Ishikawa (cell line): ENCODE results near the gene TSPAN18.

Source experiments
- CEBPB ChIP-seq: IDR thresholded peaks from 2 replicates; pipeline ENCODE4 v1.6.1; 2012
- CREB1 ChIP-seq: IDR thresholded peaks from 2 replicates; pipeline ENCODE4 v1.6.1; 2012; ENCODE audit warnings: low read depth
- EGR1 ChIP-seq: IDR thresholded peaks from 2 replicates; pipeline ENCODE4 v1.6.1; 2012
- EP300 ChIP-seq: IDR thresholded peaks from 2 replicates; pipeline ENCODE4 v1.6.1; 2012; ENCODE audit warnings: borderline replicate concordance
- MAX ChIP-seq: IDR thresholded peaks from 2 replicates; pipeline ENCODE4 v1.6.1; 2012
- NFIC ChIP-seq: IDR thresholded peaks from 2 replicates; pipeline ENCODE4 v1.6.1; 2012
- REST ChIP-seq: IDR thresholded peaks from 2 replicates; pipeline ENCODE4 v1.6.1; 2012; ENCODE audit warnings: low read depth, mild to moderate bottlenecking
- TAF1 ChIP-seq: IDR thresholded peaks from 2 replicates; pipeline ENCODE4 v1.6.1; 2012; ENCODE audit warnings: low read depth, mild to moderate bottlenecking
- YY1 ChIP-seq: IDR thresholded peaks from 2 replicates; pipeline ENCODE4 v1.6.1; 2012; ENCODE audit warnings: low read depth

GRCh38 chr11:44889266-44889665 is 162.5 kb downstream of the TSPAN18 start:
- TF ChIP-seq YY1 (no peak), CREB1 (no peak), CEBPB (no peak), TAF1 (no peak), MAX (no peak), REST (no peak), EP300 (no peak), NFIC (no peak), EGR1 (no peak)
